IPS-20b (cell line): ENCODE data around the gene CKAP2L.

Experiments
- H3K27ac ChIP-seq: one replicate; pipeline ENCODE4 v1.5.1; 2013; ENCODE audit warnings: low read length
- H3K27me3 ChIP-seq: 2 replicates; pipeline ENCODE4 v1.6.1; 2013; ENCODE audit warnings: mild to moderate bottlenecking, low read length, inconsistent platforms; ENCODE audit not compliant: insufficient read depth
- H3K36me3 ChIP-seq: 2 replicates; pipeline ENCODE4 v1.6.1; 2013; ENCODE audit warnings: low read depth, mild to moderate bottlenecking, inconsistent platforms, low read length, moderate library complexity; ENCODE audit not compliant: insufficient read depth
- H3K4me1 ChIP-seq: 2 replicates; pipeline ENCODE4 v1.6.1; 2013; ENCODE audit warnings: mild to moderate bottlenecking, control low read depth, inconsistent platforms, low read length, moderate library complexity; ENCODE audit not compliant: insufficient read depth
- H3K4me3 ChIP-seq: 2 replicates; pipeline ENCODE4 v1.5.1; 2013; ENCODE audit warnings: mild to moderate bottlenecking, low read length, inconsistent platforms
- H3K9ac ChIP-seq: 2 replicates; pipeline ENCODE4 v1.6.1; 2013; ENCODE audit warnings: low read depth, mild to moderate bottlenecking, inconsistent platforms, low read length, moderate library complexity
- H3K9me3 ChIP-seq: 2 replicates; pipeline ENCODE4 v1.6.1; 2013; ENCODE audit warnings: mild to moderate bottlenecking, low read depth, low read length, inconsistent platforms; ENCODE audit not compliant: insufficient read depth

The CKAP2L gene

DNA sequence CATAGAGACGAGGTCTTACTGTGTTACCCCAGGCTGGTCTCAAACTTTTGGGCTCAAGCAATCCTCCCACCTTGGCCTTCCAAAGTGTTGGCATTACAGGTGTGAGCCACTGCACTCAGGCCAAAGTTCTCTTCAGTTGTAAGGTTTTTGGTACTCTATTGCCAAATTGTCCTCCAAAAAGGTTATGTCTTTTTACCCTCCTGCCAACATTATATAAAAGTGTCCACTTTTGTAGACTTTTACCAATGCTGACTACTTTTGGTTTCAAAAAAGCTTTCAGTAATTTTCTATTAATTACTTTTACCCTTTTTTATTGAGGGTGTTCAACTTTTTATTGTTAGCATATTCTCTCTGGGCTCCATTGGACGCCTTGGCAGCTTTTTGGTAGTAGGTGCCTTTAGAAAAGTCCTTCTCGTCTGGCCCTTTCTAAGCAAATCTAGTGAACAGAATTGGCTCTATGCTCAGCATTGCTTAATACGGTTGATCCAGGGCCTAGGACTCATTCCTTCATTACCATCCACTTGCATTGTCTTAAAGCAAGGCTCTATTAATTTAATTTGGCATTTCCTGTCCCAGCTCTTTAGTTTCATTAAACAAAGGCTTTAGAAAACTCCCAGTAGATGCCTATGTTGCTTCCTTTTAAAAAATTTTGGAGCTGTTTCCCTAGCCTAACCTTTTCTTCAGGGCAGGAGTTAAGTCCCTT is 36.6 kb upstream of the CKAP2L start:
- no peaks in the 10 kb centered on the region for H3K36me3 ChIP-seq
- no peaks in the 10 kb centered on the region for H3K9me3 ChIP-seq
- no peak overlapping the region for H3K9ac ChIP-seq
- H3K27ac ChIP-seq = no peak overlapping the region
- no peaks in the 10 kb centered on the region for H3K27me3 ChIP-seq
- H3K4me1 ChIP-seq = 0 out of 2 replicates have a peak, but pooled peaks cover 5% of the 10 kb centered on the region
- no peak overlapping the region for H3K4me3 ChIP-seq

- no peaks in the 10 kb centered on the region for H3K27me3 ChIP-seq
- H3K4me1 ChIP-seq = peaks cover 10% of the 10 kb centered on the region; the same call in 1 of the 2 replicates
- H3K9ac ChIP-seq = no peak overlapping the region
- H3K27ac ChIP-seq = no peak overlapping the region
- H3K4me3 ChIP-seq = no peak overlapping the region
- H3K36me3 ChIP-seq = no peaks in the 10 kb centered on the region
- no peaks in the 10 kb centered on the region for H3K9me3 ChIP-seq
Measured at GRCh38 chr2:112798979-112799975, 34.9 kb upstream of the CKAP2L start.

DNA sequence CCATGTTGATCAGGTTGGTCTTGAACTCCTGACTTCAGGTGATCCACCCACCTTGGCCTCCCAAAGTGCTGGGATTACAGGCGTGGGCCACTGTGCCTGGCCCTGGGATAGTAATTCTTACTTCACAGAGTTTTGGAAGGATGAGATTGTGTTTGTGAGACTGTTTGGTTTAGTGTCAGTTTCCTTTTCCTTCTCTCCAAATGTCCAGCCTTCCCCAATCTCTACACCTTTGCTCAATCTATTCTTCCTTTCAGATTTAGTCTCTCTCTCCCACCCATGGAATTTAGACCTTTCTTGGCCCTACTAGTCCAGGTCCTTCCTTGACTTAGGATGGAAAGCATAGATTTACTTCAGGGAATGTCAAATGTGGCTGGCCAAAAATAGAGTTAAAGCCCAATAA is 32.1 kb upstream of the CKAP2L start:
- no peak overlapping the region for H3K4me3 ChIP-seq
- no peaks in the 10 kb centered on the region for H3K27me3 ChIP-seq
- peaks cover 10% of the 10 kb centered on the region; the same call in 1 of the 2 replicates for H3K4me1 ChIP-seq
- no peaks in the 10 kb centered on the region for H3K9me3 ChIP-seq
- no peak overlapping the region for H3K27ac ChIP-seq
- no peak overlapping the region for H3K9ac ChIP-seq
- H3K36me3 ChIP-seq = no peaks in the 10 kb centered on the region

DNA sequence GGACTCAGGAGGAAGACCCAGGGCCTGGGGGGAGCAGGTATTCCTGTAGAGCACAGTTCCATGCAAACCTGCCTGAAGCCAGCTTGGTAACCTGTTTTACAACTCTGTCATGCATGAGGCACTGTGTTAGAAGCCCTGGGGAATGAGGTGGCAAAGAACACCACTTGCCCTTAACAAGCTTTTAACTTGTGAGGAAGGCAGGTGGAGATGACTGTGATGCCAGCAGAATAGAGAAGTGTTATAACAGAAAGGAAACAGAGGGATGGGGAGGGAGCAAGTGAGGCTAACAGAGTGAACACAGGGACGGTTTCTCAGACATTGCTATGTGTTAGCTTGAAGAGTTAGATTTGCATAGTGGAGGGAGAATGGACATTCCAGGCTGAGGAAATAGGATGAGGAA is 31.4 kb upstream of the CKAP2L start:
- Histone ChIP-seq H3K4me3 (no peak overlapping the region), H3K36me3 (no peaks in the 10 kb centered on the region), H3K27ac (no peak overlapping the region), H3K4me1 (peaks cover 10% of the 10 kb centered on the region; the same call in 1 of the 2 replicates), H3K27me3 (no peaks in the 10 kb centered on the region), H3K9ac (no peak overlapping the region), H3K9me3 (no peaks in the 10 kb centered on the region)

DNA sequence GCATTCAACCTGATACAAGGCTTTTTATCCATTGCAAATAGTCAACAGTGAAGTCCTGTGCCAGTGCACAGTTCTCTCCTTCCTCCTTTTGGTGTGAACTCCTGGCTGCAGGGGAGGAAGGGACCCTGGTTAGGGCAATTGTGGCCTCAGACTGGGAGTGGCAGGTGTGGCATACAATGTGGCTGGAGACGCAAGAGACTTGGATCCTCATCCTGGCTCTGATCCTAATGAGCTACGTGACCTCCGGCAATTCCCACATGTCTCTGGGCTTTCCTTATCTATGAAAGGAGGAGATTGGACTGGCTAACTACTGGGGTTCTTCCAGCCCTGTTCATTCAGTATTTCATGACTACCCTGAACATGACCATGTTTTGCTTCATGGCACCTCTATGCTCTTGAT is 30.4 kb upstream of the CKAP2L start:
- Histone ChIP-seq H3K9me3 (no peaks in the 10 kb centered on the region), H3K27me3 (no peaks in the 10 kb centered on the region), H3K36me3 (no peaks in the 10 kb centered on the region), H3K27ac (no peak overlapping the region), H3K4me3 (no peak overlapping the region), H3K9ac (no peak overlapping the region), H3K4me1 (peaks cover 10% of the 10 kb centered on the region; the same call in 1 of the 2 replicates)

GRCh38 chr2:112794131-112794733 is 29.8 kb upstream of the CKAP2L start:
- Histone ChIP-seq H3K4me1 (peaks cover 10% of the 10 kb centered on the region; the same call in 1 of the 2 replicates), H3K27ac (no peak overlapping the region), H3K9me3 (no peaks in the 10 kb centered on the region), H3K9ac (no peak overlapping the region), H3K27me3 (no peaks in the 10 kb centered on the region), H3K4me3 (no peak overlapping the region), H3K36me3 (no peaks in the 10 kb centered on the region)

- Histone ChIP-seq H3K4me3 (no peak overlapping the region), H3K9ac (no peak overlapping the region), H3K27ac (no peak overlapping the region), H3K36me3 (no peaks in the 10 kb centered on the region), H3K9me3 (no peaks in the 10 kb centered on the region), H3K27me3 (no peaks in the 10 kb centered on the region), H3K4me1 (peaks cover 10% of the 10 kb centered on the region; the same call in 1 of the 2 replicates)
Measured at GRCh38 chr2:112793449-112793978, 29.1 kb upstream of the CKAP2L start.

DNA sequence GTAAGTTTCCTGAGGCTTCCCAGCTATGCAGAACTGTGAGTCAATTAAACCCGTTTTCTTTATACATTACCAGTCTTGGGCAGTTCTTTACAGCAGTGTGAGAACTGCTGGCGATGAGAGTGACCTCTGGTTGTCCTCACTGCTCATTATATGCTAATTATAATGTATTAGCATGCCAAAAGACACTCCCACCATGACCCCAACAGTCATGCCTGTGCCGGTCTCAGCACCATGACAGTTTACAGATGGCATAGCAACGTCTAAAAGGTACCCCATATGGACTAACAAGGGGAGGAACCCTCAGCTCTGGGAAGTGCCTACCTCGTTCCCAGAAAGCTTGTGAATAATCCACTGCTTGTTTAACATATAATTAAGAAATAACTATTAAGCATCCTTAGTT is 28.0 kb upstream of the CKAP2L start:
- Histone ChIP-seq H3K4me1 (peaks cover 10% of the 10 kb centered on the region; the same call in 1 of the 2 replicates), H3K27ac (no peak overlapping the region), H3K27me3 (no peaks in the 10 kb centered on the region), H3K36me3 (no peaks in the 10 kb centered on the region), H3K9ac (no peak overlapping the region), H3K9me3 (no peaks in the 10 kb centered on the region), H3K4me3 (no peak overlapping the region)

GRCh38 chr2:112791693-112792230 is 27.4 kb upstream of the CKAP2L start:
- H3K27me3 ChIP-seq = no peaks in the 10 kb centered on the region
- no peak overlapping the region for H3K9ac ChIP-seq
- peaks cover 10% of the 10 kb centered on the region; the same call in 1 of the 2 replicates for H3K4me1 ChIP-seq
- no peak overlapping the region for H3K4me3 ChIP-seq
- H3K36me3 ChIP-seq = no peaks in the 10 kb centered on the region
- no peak overlapping the region for H3K27ac ChIP-seq
- H3K9me3 ChIP-seq = no peaks in the 10 kb centered on the region

DNA sequence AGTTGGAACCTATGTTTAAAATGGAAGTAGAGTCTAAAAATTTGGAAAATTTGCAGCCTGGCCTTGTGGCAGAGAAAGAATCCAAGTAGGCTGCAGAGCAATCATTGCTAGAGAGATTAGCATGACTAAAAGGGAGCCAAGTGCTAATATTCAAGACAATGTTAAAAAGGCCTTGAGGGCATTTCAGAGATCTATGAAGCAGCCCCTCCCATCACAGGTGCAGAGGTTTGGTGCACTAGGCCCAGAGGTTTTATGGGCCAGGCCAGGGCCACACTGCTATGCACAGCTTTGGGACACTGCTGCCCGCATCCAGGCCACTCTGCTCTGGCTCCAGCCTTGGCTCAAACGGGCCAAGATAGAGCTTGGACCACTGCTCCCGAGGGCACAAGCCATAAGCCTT is 26.6 kb upstream of the CKAP2L start:
- Histone ChIP-seq H3K4me3 (no peak overlapping the region), H3K27me3 (no peaks in the 10 kb centered on the region), H3K36me3 (no peaks in the 10 kb centered on the region), H3K27ac (no peak overlapping the region), H3K9me3 (no peaks in the 10 kb centered on the region), H3K4me1 (peaks cover 10% of the 10 kb centered on the region; the same call in 1 of the 2 replicates), H3K9ac (no peak overlapping the region)

DNA sequence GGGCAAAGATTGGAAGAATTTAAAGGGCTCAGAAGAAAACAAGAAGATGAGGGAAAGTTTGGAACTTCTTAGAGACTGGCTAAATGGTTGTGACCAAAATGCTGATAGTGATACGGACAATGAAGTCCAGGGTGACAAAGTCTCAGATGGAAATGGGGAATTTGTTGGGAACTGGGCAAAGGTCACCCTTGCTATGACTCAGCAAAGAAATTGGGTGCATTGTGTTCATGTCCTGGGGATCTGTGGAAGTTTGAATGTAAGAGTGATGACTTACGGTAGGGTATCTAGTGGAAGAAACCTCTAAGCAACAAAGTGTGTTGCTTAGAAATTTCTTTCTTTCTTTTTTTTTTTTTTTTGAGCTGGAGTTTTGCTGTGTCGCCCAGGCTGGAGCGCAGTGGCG is 25.9 kb upstream of the CKAP2L start:
- H3K4me1 ChIP-seq = peaks cover 5% of the 10 kb centered on the region; the same call in 1 of the 2 replicates
- no peak overlapping the region for H3K4me3 ChIP-seq
- no peaks in the 10 kb centered on the region for H3K9me3 ChIP-seq
- H3K27me3 ChIP-seq = no peaks in the 10 kb centered on the region
- H3K27ac ChIP-seq = no peak overlapping the region
- no peak overlapping the region for H3K9ac ChIP-seq
- no peaks in the 10 kb centered on the region for H3K36me3 ChIP-seq
